ENCODE data around the gene GRHPR.
"Not testable (repeated sequence)": the region's sequence is repeated elsewhere in the genome, so short reads cannot be mapped to it uniquely, and the experiment has no call there.

GRHPR gene

DNA sequence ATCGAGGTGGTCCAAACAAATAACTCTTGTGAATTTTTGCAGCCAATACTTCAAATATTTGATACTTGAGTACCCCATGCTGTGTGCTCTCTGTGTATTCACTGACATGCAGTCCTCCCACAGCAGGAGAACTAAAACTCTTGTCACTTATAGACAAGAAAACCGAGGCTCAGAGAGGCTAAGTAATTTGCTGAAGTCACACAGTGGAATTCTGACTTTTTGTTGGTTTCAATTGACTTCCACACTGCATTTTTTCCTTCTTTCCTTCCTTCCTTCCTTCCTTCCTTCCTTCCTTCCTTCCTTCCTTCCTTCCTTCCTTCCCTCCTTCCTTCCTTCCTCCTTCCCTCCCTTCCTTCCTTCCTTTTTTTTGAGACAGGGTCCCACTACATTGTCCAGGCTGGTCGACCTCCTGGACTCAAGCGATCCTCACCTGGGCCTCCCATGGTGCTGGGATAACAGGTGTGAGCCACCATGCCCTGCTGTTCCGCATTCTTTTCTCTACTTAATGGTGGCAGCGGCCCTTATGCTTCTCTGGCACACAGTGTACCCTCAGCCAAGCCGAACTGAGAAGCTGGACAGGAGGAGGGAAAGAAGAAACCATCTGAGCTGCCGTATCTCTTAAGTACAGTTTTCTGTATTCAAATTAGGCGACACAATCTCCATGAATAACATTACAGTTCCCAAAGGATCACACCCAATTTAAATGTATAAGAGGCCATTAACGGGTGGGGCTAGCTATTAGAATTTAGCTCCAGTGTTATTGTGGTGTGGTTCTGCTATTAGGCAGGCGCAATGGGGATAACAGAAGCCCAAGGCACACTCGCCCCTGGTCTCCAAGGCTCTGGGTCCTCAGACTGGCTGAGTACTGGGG is 38.4 kb upstream of the GRHPR start:
- H3K4me3 ChIP-seq (ENCODE audit: low read depth, low read length), result peak overlapping the region; percentile 19
- TF ChIP-seq, protein P1, sequence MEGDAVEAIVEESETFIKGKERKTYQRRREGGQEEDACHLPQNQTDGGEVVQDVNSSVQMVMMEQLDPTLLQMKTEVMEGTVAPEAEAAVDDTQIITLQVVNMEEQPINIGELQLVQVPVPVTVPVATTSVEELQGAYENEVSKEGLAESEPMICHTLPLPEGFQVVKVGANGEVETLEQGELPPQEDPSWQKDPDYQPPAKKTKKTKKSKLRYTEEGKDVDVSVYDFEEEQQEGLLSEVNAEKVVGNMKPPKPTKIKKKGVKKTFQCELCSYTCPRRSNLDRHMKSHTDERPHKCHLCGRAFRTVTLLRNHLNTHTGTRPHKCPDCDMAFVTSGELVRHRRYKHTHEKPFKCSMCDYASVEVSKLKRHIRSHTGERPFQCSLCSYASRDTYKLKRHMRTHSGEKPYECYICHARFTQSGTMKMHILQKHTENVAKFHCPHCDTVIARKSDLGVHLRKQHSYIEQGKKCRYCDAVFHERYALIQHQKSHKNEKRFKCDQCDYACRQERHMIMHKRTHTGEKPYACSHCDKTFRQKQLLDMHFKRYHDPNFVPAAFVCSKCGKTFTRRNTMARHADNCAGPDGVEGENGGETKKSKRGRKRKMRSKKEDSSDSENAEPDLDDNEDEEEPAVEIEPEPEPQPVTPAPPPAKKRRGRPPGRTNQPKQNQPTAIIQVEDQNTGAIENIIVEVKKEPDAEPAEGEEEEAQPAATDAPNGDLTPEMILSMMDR (IDR thresholded peaks at IDR 0.05; ENCODE audit: borderline replicate concordance, insufficient read depth, low read depth, low read length), result no peak

DNA sequence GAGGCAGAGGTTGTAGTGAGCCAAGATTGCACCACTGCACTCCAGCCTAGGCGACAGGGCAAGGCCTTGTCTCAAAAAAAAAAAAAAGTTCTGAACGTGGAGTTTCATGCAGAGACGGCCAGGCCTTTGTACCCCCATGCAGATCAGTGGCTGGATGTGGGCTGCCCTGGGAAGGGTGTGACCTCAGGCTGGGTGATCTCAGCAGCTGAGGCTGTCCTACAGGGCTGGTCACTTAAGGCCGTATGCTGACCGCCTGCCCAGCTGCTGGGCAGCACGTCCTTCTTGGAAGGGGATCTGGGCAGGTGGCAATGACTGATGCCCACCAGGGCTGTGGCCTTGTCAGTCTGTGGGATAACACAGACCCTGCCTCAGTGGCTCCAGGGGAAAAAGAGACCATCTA is 37.2 kb upstream of the GRHPR start:
- no peak overlapping the region for H3K4me3 ChIP-seq (ENCODE audit: low read depth, low read length)
- TF ChIP-seq, protein P1 (IDR thresholded peaks at IDR 0.05; ENCODE audit: borderline replicate concordance, insufficient read depth, low read depth, low read length), result no peak

DNA sequence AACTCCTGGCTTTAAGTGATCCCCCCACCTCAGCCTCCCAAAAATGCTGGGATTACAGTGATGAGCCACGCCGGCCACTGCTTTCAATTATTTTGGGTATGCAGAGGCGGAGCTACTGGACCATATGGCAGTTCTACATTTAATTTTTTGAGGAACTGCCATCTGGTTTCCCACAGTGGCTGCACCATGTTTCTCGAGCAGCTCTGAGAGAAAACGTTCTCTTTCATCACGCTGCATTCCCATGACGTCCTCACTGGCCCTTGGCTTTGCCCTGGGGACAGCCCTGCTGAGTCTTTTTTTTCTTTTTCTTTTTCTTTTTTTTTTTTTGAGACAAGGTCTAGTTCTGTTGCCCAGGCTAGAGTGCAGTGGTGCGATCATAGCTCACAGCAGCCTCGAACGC is 35.5 kb upstream of the GRHPR start:
- no peak overlapping the region for H3K4me3 ChIP-seq (ENCODE audit: low read depth, low read length)
- TF ChIP-seq, protein P1 (IDR thresholded peaks at IDR 0.05; ENCODE audit: borderline replicate concordance, insufficient read depth, low read depth, low read length), result no peak

DNA sequence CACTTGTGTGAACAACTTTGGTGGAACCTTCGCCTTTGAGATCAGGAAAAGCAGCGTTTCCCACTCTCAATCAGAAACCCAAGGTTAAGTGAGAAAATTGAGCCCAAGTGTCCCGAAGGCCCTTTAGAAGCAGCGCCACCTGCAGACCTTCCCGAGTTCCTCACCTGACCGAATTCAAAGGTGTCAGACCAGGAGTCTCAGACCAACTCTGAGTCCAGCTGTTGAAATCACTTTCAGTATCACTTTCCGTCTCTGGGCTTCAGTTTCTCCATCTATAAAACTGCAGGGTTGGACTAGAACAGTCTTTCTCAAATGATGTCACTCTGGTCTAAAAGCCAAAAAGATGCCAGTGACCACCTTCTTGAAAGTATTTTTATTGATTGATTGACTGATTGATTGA is 31.7 kb upstream of the GRHPR start:
- TF ChIP-seq, protein P1 (IDR thresholded peaks at IDR 0.05; ENCODE audit: borderline replicate concordance, insufficient read depth, low read depth, low read length), result peak; percentile 76
- H3K4me3 ChIP-seq (ENCODE audit: low read depth, low read length), result no peak overlapping the region

DNA sequence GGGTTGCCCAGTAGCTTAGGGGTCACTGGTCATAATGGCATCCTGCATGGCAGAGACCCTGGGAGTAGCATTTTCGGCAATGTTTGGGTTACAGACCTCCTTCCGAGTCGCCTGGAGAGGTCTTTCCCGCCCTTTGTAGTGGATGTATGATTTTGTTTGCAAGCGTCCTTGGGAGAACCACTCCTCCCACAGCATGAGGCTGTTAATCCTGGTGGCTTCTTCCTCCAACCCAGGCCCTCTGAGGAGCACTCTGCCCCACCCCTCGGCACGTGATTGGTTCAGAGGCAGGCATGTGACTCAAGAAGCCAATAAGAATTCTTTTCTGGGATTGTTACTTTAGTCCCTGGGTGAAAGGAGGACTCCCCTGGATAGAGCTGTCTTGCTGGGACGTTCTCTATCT is 30.2 kb upstream of the GRHPR start:
- TF ChIP-seq, protein P1 (IDR thresholded peaks at IDR 0.05; ENCODE audit: borderline replicate concordance, insufficient read depth, low read depth, low read length), result no peak

DNA sequence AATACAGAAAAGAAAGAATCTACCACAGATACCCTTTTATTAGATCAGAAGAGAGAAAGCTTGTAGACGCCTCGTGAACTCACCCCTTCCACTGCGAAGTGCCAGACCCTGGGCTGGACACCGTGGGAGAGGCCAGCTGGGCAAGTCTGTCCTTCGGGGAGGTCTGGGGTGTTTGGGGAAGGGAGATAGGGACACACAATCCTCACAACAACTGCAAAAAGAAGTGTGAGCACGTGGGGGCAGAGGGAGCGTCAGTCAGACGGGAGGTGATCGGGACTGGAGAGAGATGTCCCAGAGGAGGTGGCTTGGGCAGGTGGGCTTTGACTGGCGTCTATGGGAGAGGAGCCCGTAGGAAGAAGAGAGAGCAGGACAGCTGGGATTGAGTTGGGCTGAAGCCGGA is 27.3 kb upstream of the GRHPR start:
- no peak overlapping the region for H3K4me3 ChIP-seq (ENCODE audit: low read depth, low read length)
- TF ChIP-seq, protein P1 (IDR thresholded peaks at IDR 0.05; ENCODE audit: borderline replicate concordance, insufficient read depth, low read depth, low read length), result no peak

More for the DNA sequence above, 30.2 kb upstream of the GRHPR start:
- H3K4me3 ChIP-seq (ENCODE audit: low read depth, low read length), result no peak overlapping the region

DNA sequence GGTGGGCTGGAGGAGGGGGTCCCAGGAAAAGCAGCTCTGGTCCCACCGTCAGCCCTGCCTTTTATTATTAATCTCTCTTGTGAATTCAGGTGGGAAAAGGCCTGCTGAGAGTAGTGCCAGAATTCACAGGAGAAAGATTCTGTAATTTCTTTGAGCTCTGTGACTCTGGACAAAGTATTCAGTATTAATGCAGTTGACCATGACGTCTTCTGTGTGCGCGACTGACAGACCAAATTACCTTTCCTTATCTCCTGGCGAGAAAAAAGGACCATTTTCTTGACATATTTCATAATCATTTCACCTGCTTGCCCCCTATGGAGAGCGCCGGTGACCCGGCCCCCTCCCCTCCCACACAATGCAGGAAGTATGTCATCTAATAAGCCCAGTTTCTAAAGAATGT is 26.8 kb upstream of the GRHPR start:
- H3K4me3 ChIP-seq (ENCODE audit: low read depth, low read length), result no peak overlapping the region
- TF ChIP-seq, protein P1 (IDR thresholded peaks at IDR 0.05; ENCODE audit: borderline replicate concordance, insufficient read depth, low read depth, low read length), result no peak

DNA sequence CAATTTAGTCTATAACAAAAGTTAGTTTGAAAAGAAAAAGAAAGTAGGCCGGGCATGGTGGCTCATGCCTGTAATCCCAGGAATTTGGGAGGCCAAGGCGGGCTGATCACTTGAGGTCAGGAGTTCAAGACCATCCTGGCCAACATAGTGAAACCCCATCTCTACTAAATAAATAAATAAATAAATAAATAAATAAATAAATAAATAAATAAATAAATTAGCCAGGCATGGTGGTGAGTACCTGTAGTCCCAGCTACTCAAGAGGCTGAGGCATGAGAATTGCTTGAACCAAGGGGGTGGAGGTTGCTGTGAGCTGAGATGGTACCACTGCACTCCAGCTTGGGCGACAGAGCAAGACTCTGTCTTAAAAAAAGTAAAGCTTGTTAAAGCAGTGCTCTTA is 24.5 kb upstream of the GRHPR start:
- not testable (repeated sequence) for H3K4me3 ChIP-seq (ENCODE audit: low read depth, low read length)
